SK-N-MC (cell line): Measurements from ENCODE around the gene AFAP1.

Experiments
- EZH2 ChIP-seq: fragments of 200-600 bp; sonication (generic); IDR thresholded peaks from one replicate; pipeline ENCODE4 v1.6.1; 2017; ENCODE audit warnings: antibody characterized with exemption
- FOXP2 ChIP-seq: optimal IDR thresholded peaks from 2 replicates; pipeline ENCODE3; 2011; ENCODE audit warnings: mild to moderate bottlenecking, moderate library complexity; ENCODE audit not compliant: insufficient read depth; ENCODE audit errors: extremely low read length, control extremely low read depth
- POLR2AphosphoS5 ChIP-seq: IDR thresholded peaks from 2 replicates; pipeline ENCODE4 v1.6.1; 2012; ENCODE audit warnings: mild to moderate bottlenecking, low read depth, low read length, borderline replicate concordance

DNA sequence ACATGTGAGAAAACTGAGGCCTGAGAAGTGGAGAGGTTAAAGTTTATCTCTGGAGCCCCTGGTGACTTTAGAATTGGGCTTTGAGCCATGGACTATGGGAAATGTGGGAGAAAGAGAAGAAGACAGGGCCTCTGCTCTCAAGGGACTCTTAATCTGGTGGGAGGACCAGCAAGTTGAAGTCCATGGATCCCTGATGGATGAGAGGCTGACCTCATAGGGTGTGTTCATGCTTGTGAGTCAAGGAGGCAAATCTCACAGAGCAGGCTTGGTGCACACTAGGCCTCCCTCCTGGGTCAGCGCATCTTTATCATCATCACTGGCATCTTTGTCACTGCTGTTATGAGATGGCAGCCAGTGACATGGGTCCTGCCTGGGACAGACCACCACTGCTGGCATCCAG, 211.9 kb downstream of the AFAP1 start:
- no peak for TF ChIP-seq EZH2
- no peak for TF ChIP-seq POLR2AphosphoS5
- no peak for TF ChIP-seq FOXP2
